ENCODE measurements around the gene ATXN10.

Gene ATXN10

GRCh38 chr22:45718391-45718790 is 46.8 kb downstream of the ATXN10 start:
- DNase-seq (ENCODE audit: low read depth in 1 of 2, low spot score in 1 of 2), result no peak
- Histone ChIP-seq H3K27me3 (ENCODE audit: insufficient read depth, poor library complexity, severe bottlenecking) (no peaks in the 10 kb centered on the region), H3K27ac (replicated peaks) (no peak overlapping the region), H3K4me3 (replicated peaks; ENCODE audit: insufficient read depth, low read length) (no peak overlapping the region)
- no peak for TF ChIP-seq GABPA (IDR thresholded peaks at IDR 0.05; ENCODE audit: low read depth)
- TF ChIP-seq CTCF (IDR thresholded peaks at IDR 0.05; ENCODE audit: insufficient read depth, low read length), result no peak
- no peak for TF ChIP-seq SPI1 (IDR thresholded peaks at IDR 0.05; ENCODE audit: borderline replicate concordance, low read depth)
- TF ChIP-seq POLR2AphosphoS5 (IDR thresholded peaks at IDR 0.05; ENCODE audit: low read depth), result no peak
- TF ChIP-seq REST (IDR thresholded peaks at IDR 0.05; ENCODE audit: insufficient replicate concordance, low read depth), result no peak

GRCh38 chr22:45720839-45721378 is 49.3 kb downstream of the ATXN10 start:
- H3K27me3 ChIP-seq (ENCODE audit: insufficient read depth, poor library complexity, severe bottlenecking), result no peaks in the 10 kb centered on the region
- TF ChIP-seq POLR2AphosphoS5 (IDR thresholded peaks at IDR 0.05; ENCODE audit: low read depth) (no peak), CTCF (IDR thresholded peaks at IDR 0.05; ENCODE audit: insufficient read depth, low read length) (no peak), SPI1 (IDR thresholded peaks at IDR 0.05; ENCODE audit: borderline replicate concordance, low read depth) (no peak), GABPA (IDR thresholded peaks at IDR 0.05; ENCODE audit: low read depth) (no peak), REST (IDR thresholded peaks at IDR 0.05; ENCODE audit: insufficient replicate concordance, low read depth) (no peak)
- no peak overlapping the region for H3K27ac ChIP-seq (replicated peaks)
- DNase-seq (ENCODE audit: low read depth in 1 of 2, low spot score in 1 of 2), result no peak
- H3K4me3 ChIP-seq (replicated peaks; ENCODE audit: insufficient read depth, low read length), result no peak overlapping the region

GRCh38 chr22:45722006-45722405 is 50.4 kb downstream of the ATXN10 start:
- TF ChIP-seq GABPA (IDR thresholded peaks at IDR 0.05; ENCODE audit: low read depth), result no peak
- TF ChIP-seq CTCF (IDR thresholded peaks at IDR 0.05; ENCODE audit: insufficient read depth, low read length), result no peak
- Histone ChIP-seq H3K27ac (replicated peaks) (no peak overlapping the region), H3K4me3 (replicated peaks; ENCODE audit: insufficient read depth, low read length) (no peak overlapping the region), H3K27me3 (ENCODE audit: insufficient read depth, poor library complexity, severe bottlenecking) (no peaks in the 10 kb centered on the region)
- no peak for DNase-seq (ENCODE audit: low read depth in 1 of 2, low spot score in 1 of 2)

GRCh38 chr22:45726081-45726480 is 54.4 kb downstream of the ATXN10 start:
- DNase-seq (ENCODE audit: low read depth in 1 of 2, low spot score in 1 of 2), result no peak
- TF ChIP-seq CTCF (IDR thresholded peaks at IDR 0.05; ENCODE audit: insufficient read depth, low read length) (no peak), SPI1 (IDR thresholded peaks at IDR 0.05; ENCODE audit: borderline replicate concordance, low read depth) (no peak), REST (IDR thresholded peaks at IDR 0.05; ENCODE audit: insufficient replicate concordance, low read depth) (no peak), POLR2AphosphoS5 (IDR thresholded peaks at IDR 0.05; ENCODE audit: low read depth) (no peak), GABPA (IDR thresholded peaks at IDR 0.05; ENCODE audit: low read depth) (no peak)
- Histone ChIP-seq H3K4me3 (replicated peaks; ENCODE audit: insufficient read depth, low read length) (no peak overlapping the region), H3K27ac (replicated peaks) (no peak overlapping the region), H3K27me3 (ENCODE audit: insufficient read depth, poor library complexity, severe bottlenecking) (no peaks in the 10 kb centered on the region)

All from HL-60 (cell line).